ENCODE measurements around the gene ZNF385A. TPM values are rescaled to one million over a fixed set of nuclear protein-coding genes. Genes with fewer than 3 reads are reported as not detected.
A peak's percentile ranks its signal among the peaks of the same experiment; 100 is the strongest.

The ZNF385A gene
- total and polyA plus RNA-seq, 2 of the 4 experiments (the other 2 are of a cell fraction), result 0.36 to 2.5 TPM

GRCh38 chr12:54428050-54429013 lies 43.8 kb upstream of the ZNF385A start:
- peak overlapping the region; percentile 81 for H2BK15ac ChIP-seq (ENCODE audit: low read depth, low read length)
- H3K36me3 ChIP-seq (ENCODE audit: control insufficient read depth, insufficient read depth, low read length), result no peaks in the 10 kb centered on the region
- H2AK5ac ChIP-seq (ENCODE audit: low read depth, low read length), result peak overlapping the region; percentile 96
- no peak overlapping the region for H3K4me3 ChIP-seq (ENCODE audit: insufficient read depth, low read depth, low read length)
- peak overlapping the region; percentile 92 for H3K4ac ChIP-seq (ENCODE audit: low read depth, low read length)
- in situ Hi-C loops (cut with MboI; ENCODE audit: low sequenced_read_pairs) (no loop called here), intact Hi-C loops (cut with micrococcal nuclease) (loop anchor here (1.0 kb wide), 1 partner anchor 9 kb away; the partner anchor contains the start of gene ITGA5), dilution Hi-C loops (cut with HindIII; ENCODE audit: low sequenced_read_pairs, unreplicated experiment) (no loop called here)
- no peaks in the 10 kb centered on the region for H3K27me3 ChIP-seq (ENCODE audit: control insufficient read depth, insufficient read depth, low read length)
- peak overlapping the region; percentile 93 for H2BK120ac ChIP-seq (ENCODE audit: low read depth, low read length)
- BruUV-seq (replicated peaks), result no TSS peak
- peak overlapping the region; percentile 90 for H2BK20ac ChIP-seq (ENCODE audit: low read depth, low read length)
- H3K9me1 ChIP-seq (ENCODE audit: insufficient read depth, low read length), result peaks cover 28% of the 10 kb centered on the region
- peak overlapping the region; percentile 42 for H3K27ac ChIP-seq (ENCODE audit: insufficient read depth, low read length)
- ChIA-PET POLR2A (ENCODE audit: unreplicated experiment) (no interaction called here), CTCF (interaction anchor here (1.2 to 2.1 kb wide), 4 partner anchors 11 to 49 kb away, joined by 3 to 20 read pairs (median 4); no protein-coding TSS in a partner anchor)
- H3K14ac ChIP-seq (replicated peaks; ENCODE audit: low read depth, low read length), result peak overlapping the region; percentile 83
- H3K18ac ChIP-seq (ENCODE audit: low read depth, low read length), result peak overlapping the region; percentile 52
- ATAC-seq (ENCODE audit: low read depth), result peak; percentile 56
- peak overlapping the region; percentile 73 for H2BK5ac ChIP-seq (ENCODE audit: low read depth, low read length, poor library complexity, severe bottlenecking)
- TF ChIP-seq FOS (IDR thresholded peaks at IDR 0.05; ENCODE audit: low read depth, low read length), result peak; percentile 39; the same call in 1 of the 2 replicates
- no peak for TF ChIP-seq USF2 (IDR thresholded peaks at IDR 0.05; ENCODE audit: low read depth, low read length)
- TF ChIP-seq MAFK (IDR thresholded peaks at IDR 0.05; ENCODE audit: low read depth, low read length), result no peak
- TF ChIP-seq POLR2A (IDR thresholded peaks at IDR 0.05; ENCODE audit: low read depth, low read length), result no peak
- TF ChIP-seq MAZ (IDR thresholded peaks at IDR 0.05; ENCODE audit: borderline replicate concordance, low read depth, low read length), result peak; percentile 36
- H3K9ac ChIP-seq (ENCODE audit: low read depth, low read length), result no peak overlapping the region; the same call in 1 of the 2 replicates
- peak; percentile 68 for DNase-seq
- peaks cover 22% of the 10 kb centered on the region for H3K4me1 ChIP-seq (ENCODE audit: control insufficient read depth, insufficient read depth, low read length)
- H2AK9ac ChIP-seq (replicated peaks; ENCODE audit: low read depth, low read length, poor library complexity), result peak overlapping the region; percentile 60
- H4K91ac ChIP-seq (ENCODE audit: insufficient read depth, low read depth, low read length), result peak overlapping the region; percentile 78
- peak overlapping the region; percentile 83 for H4K5ac ChIP-seq (ENCODE audit: low read depth, low read length)
- H3K4me2 ChIP-seq (ENCODE audit: low read depth, low read length), result peak overlapping the region; percentile 2; the same call in 1 of the 2 replicates
- H3K23ac ChIP-seq (ENCODE audit: low read depth, low read length), result peak overlapping the region; percentile 86
- 0 out of 2 replicates have a peak overlapping the region, but pooled peaks have one; percentile 12 for H3K56ac ChIP-seq (ENCODE audit: extremely low read depth, insufficient read depth, low read length)
- WGBS, 2 experiments (ENCODE audit: extremely low coverage in 2 of 2, insufficient read length in 1 of 2), result 33% methylated on average over 3 of the region's 13 CpGs; no CpG with 5 or more reads in 1 of the 2 experiments
- peak overlapping the region; percentile 79 for H2AFZ ChIP-seq (replicated peaks; ENCODE audit: low read length, poor library complexity)
- H3K79me1 ChIP-seq (ENCODE audit: low read depth in 1 of 2, low read length in 2 of 2), result peaks cover 0 to 14% of the 10 kb centered on the region in 2 experiments; a peak in 1 of 4 replicates
- H3K9me3 ChIP-seq (ENCODE audit: control insufficient read depth, insufficient read depth, low read length), result no peaks in the 10 kb centered on the region
- peak overlapping the region; percentile 55 to 80 for H4K8ac ChIP-seq (ENCODE audit: low read depth in 2 of 2, low read length in 2 of 2)
- H4K20me1 ChIP-seq (ENCODE audit: insufficient read depth, low read length), result no peaks in the 10 kb centered on the region
